Measurements from ENCODE around the gene NFIA.
A peak's percentile ranks its signal among the peaks of the same experiment; 100 is the strongest.

The NFIA gene

GRCh38 chr1:61356995-61357394 lies 274.6 kb downstream of the NFIA start:
- Histone ChIP-seq H3K36me3 (ENCODE audit: insufficient read depth, low read length) (no peaks in the 10 kb centered on the region), H3F3A (ENCODE audit: low read depth) (no peaks in the 10 kb centered on the region), H3K4me1 (ENCODE audit: insufficient read depth, low read length, poor library complexity, severe bottlenecking) (peaks cover 39% of the 10 kb centered on the region), H3K4me2 (ENCODE audit: low read depth, low read length, poor library complexity, severe bottlenecking) (no peak overlapping the region), H3K79me2 (ENCODE audit: insufficient read depth, low read length) (no peaks in the 10 kb centered on the region), H2AFZ (ENCODE audit: low read length) (no peak overlapping the region), H3K9ac (ENCODE audit: low read depth, low read length, poor library complexity, severe bottlenecking) (no peak overlapping the region), H4K20me1 (ENCODE audit: insufficient read depth, low read length, poor library complexity, severe bottlenecking) (no peaks in the 10 kb centered on the region), H3K4me3 (ENCODE audit: low read length, poor library complexity, severe bottlenecking) (no peak overlapping the region), H3K27me3 (ENCODE audit: insufficient read depth, low read length, poor library complexity, severe bottlenecking) (no peaks in the 10 kb centered on the region), H3K9me3 (ENCODE audit: insufficient read depth, low read depth, low read length) (no peaks in the 10 kb centered on the region), H3K9me2 (replicated peaks; ENCODE audit: low read depth, low read length) (no peaks in the 10 kb centered on the region)
- TF ChIP-seq CTCF (conservative IDR thresholded peaks at IDR 0.05; ENCODE audit: low read length): no peak
- no peak for TF ChIP-seq EZH2phosphoT487 (IDR thresholded peaks at IDR 0.05; ENCODE audit: borderline replicate concordance)

GRCh38 chr1:61357539-61357938 lies 275.2 kb downstream of the NFIA start:
- Histone ChIP-seq H3K27me3 (ENCODE audit: insufficient read depth, low read length, poor library complexity, severe bottlenecking) (no peaks in the 10 kb centered on the region), H3K4me2 (ENCODE audit: low read depth, low read length, poor library complexity, severe bottlenecking) (no peak overlapping the region), H3K9me2 (replicated peaks; ENCODE audit: low read depth, low read length) (no peaks in the 10 kb centered on the region), H3K79me2 (ENCODE audit: insufficient read depth, low read length) (no peaks in the 10 kb centered on the region), H3K4me1 (ENCODE audit: insufficient read depth, low read length, poor library complexity, severe bottlenecking) (peaks cover 36% of the 10 kb centered on the region), H3F3A (ENCODE audit: low read depth) (no peaks in the 10 kb centered on the region), H3K9me3 (ENCODE audit: insufficient read depth, low read depth, low read length) (no peaks in the 10 kb centered on the region), H2AFZ (ENCODE audit: low read length) (no peak overlapping the region), H3K9ac (ENCODE audit: low read depth, low read length, poor library complexity, severe bottlenecking) (no peak overlapping the region), H4K20me1 (ENCODE audit: insufficient read depth, low read length, poor library complexity, severe bottlenecking) (no peaks in the 10 kb centered on the region), H3K4me3 (ENCODE audit: low read length, poor library complexity, severe bottlenecking) (no peak overlapping the region), H3K36me3 (ENCODE audit: insufficient read depth, low read length) (no peaks in the 10 kb centered on the region)
- no peak for TF ChIP-seq EZH2phosphoT487 (IDR thresholded peaks at IDR 0.05; ENCODE audit: borderline replicate concordance)

- Histone ChIP-seq H3K27me3 (ENCODE audit: insufficient read depth, low read length, poor library complexity, severe bottlenecking) (no peaks in the 10 kb centered on the region), H3K36me3 (ENCODE audit: insufficient read depth, low read length) (no peaks in the 10 kb centered on the region), H3K4me2 (ENCODE audit: low read depth, low read length, poor library complexity, severe bottlenecking) (peak overlapping the region; percentile 4), H2AFZ (ENCODE audit: low read length) (peak overlapping the region; percentile 24; the same call in 1 of the 2 replicates), H3K4me1 (ENCODE audit: insufficient read depth, low read length, poor library complexity, severe bottlenecking) (peaks cover 28% of the 10 kb centered on the region), H3K9me3 (ENCODE audit: insufficient read depth, low read depth, low read length) (no peaks in the 10 kb centered on the region), H3F3A (ENCODE audit: low read depth) (no peaks in the 10 kb centered on the region), H3K4me3 (ENCODE audit: low read length, poor library complexity, severe bottlenecking) (no peak overlapping the region), H3K9ac (ENCODE audit: low read depth, low read length, poor library complexity, severe bottlenecking) (no peak overlapping the region), H3K9me2 (replicated peaks; ENCODE audit: low read depth, low read length) (no peaks in the 10 kb centered on the region), H3K79me2 (ENCODE audit: insufficient read depth, low read length) (no peaks in the 10 kb centered on the region), H4K20me1 (ENCODE audit: insufficient read depth, low read length, poor library complexity, severe bottlenecking) (no peaks in the 10 kb centered on the region)
- TF ChIP-seq CTCF (conservative IDR thresholded peaks at IDR 0.05; ENCODE audit: low read length) (no peak), EZH2phosphoT487 (IDR thresholded peaks at IDR 0.05; ENCODE audit: borderline replicate concordance) (no peak)
Observed at GRCh38 chr1:61358770-61359455, 276.6 kb downstream of the NFIA start.

- TF ChIP-seq CTCF (conservative IDR thresholded peaks at IDR 0.05; ENCODE audit: low read length) (no peak), EZH2phosphoT487 (IDR thresholded peaks at IDR 0.05; ENCODE audit: borderline replicate concordance) (no peak)
- Histone ChIP-seq H3K9me3 (ENCODE audit: insufficient read depth, low read depth, low read length) (no peaks in the 10 kb centered on the region), H3K4me3 (ENCODE audit: low read length, poor library complexity, severe bottlenecking) (no peak overlapping the region), H3K27me3 (ENCODE audit: insufficient read depth, low read length, poor library complexity, severe bottlenecking) (no peaks in the 10 kb centered on the region), H3K4me2 (ENCODE audit: low read depth, low read length, poor library complexity, severe bottlenecking) (no peak overlapping the region), H4K20me1 (ENCODE audit: insufficient read depth, low read length, poor library complexity, severe bottlenecking) (no peaks in the 10 kb centered on the region), H3K9ac (ENCODE audit: low read depth, low read length, poor library complexity, severe bottlenecking) (no peak overlapping the region), H3K9me2 (replicated peaks; ENCODE audit: low read depth, low read length) (no peaks in the 10 kb centered on the region), H3K79me2 (ENCODE audit: insufficient read depth, low read length) (no peaks in the 10 kb centered on the region), H2AFZ (ENCODE audit: low read length) (peak overlapping the region; percentile 57), H3K36me3 (ENCODE audit: insufficient read depth, low read length) (no peaks in the 10 kb centered on the region), H3K4me1 (ENCODE audit: insufficient read depth, low read length, poor library complexity, severe bottlenecking) (peaks cover 23% of the 10 kb centered on the region), H3F3A (ENCODE audit: low read depth) (no peaks in the 10 kb centered on the region)
Observed at GRCh38 chr1:61361931-61362330, 279.6 kb downstream of the NFIA start.

All from Loucy (cell line).